GM18517 (cell line): ENCODE results near the gene CSF3R.

Source experiments
- ATAC-seq: cut with Tn5 transposase; IDR thresholded peaks from one replicate; pipeline ENCODE4 v1.9.1; 2021; ENCODE audit warnings: mild to moderate bottlenecking, moderate library complexity; ENCODE audit not compliant: unreplicated experiment

Gene CSF3R

GRCh38 chr1:36463463-36463802, 19.3 kb downstream of the CSF3R start:
- ATAC-seq, result no peak

- no peak for ATAC-seq
These were observed 23.8 kb downstream of the CSF3R start for GRCh38 chr1:36458910-36459309.

DNA sequence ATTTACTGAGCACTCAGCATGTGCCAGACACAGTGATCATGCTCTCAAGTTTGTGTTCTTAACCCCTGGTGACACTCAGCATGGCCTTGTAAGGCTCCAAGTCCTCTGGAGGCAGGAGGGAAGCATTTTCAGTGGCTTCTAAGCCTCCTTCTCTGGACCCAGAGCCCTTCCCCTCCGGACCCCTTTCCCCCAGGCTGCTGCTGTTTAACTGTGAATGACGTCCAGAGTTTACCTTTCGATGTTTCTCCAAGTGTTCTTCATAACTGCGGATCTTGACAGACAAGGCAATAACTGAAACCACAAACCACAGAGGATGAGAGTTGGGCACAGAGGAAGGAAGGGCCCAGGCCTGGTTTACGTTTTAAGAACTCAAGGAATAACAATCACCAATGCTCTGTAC, 25.0 kb downstream of the CSF3R start:
- no peak for ATAC-seq

GRCh38 chr1:36456391-36456928, 26.3 kb downstream of the CSF3R start:
- no peak for ATAC-seq

DNA sequence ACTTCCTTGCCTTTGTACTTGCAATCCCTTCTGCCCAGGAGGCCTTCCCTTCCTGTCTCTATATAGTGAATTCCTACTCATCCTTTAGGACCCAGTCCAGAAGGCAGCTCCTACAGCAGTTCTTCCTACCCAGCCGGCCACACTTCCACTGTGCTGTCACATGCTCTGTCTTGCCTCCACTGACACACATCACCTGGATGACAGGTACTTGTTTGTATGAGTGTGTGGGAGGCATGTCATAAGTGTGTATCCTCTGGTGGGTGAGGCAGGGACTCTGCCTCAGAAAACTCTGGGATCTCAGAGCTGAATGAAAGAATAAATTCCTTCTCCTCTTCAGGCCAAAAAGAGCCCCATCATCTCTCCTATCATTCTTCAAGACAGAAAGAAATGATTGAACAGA, 27.3 kb downstream of the CSF3R start:
- ATAC-seq, result no peak

DNA sequence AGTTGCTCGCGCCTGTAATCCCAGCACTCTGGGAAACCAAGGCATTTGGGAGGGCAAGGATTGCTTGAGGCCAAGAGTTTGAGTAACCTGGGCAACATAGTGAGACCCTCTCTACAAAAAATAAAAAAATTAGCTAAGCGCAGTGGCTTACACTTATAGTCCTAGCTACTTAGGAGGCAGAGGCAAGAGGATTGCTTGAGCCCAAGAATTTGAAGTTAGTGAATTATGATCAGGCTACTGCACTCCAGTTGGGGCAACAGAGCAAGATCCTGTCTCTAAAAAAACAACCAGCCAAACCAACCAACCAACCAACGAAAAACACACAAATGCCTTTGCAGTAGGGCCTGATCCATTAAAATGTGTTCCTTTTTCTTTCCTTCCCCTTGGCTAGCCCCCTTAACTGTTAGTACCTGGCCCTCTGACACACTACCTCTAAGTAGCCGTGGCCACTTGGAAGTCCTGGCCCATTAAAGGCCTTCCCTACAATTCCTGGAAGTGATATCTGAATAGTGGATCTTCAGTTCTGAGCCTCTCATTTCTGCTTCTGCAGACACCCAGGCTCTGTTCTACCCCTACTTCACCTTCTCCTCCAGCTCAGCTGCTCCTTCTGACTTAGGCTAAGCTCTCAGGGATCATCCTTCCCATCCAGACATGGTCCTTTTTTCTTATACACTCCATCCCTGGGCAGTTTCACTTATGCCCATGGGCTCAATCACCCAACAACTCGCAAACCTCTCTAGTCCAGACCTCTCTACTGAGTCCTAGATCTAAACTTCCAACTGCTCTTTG, 28.9 kb downstream of the CSF3R start:
- ATAC-seq, result no peak

DNA sequence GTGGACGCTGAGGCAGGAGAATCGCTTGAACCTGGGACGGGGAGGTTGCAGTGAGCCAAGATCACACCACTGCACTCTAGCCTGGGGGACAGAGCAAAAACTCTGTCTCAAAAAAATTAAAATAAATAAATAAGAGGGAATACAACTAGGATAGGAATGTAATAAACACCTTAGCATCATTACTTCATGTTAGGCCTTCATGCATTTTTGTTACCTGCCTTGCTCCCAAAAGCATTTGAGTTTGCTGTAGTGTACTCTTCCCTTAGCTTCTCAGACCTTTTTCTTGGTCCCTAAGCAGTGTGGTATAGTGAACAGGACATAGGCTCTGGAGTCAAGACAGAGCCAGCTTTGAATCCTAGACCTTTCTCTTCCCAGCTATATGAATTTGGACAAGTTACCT, 29.7 kb downstream of the CSF3R start:
- no peak for ATAC-seq

DNA sequence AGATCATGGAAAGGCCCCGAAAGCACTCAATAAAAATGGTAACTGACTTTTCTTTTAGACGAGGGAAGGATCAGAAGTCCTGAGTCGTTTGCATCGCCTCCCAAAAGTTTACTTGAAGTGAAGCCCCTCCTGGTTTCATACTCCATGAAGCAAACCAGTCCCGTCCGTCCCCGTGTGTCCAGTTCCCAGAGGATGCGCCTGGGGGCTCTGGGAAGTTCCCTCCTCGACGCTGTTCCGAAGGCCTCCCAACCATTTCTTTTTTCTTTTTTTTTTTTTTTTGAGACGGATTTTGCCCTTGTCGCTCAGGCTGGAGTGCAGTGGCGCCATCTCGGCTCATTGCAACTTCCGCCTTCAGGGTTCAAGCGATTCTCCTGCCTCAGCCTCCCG, 31.8 kb downstream of the CSF3R start:
- ATAC-seq, result no peak

DNA sequence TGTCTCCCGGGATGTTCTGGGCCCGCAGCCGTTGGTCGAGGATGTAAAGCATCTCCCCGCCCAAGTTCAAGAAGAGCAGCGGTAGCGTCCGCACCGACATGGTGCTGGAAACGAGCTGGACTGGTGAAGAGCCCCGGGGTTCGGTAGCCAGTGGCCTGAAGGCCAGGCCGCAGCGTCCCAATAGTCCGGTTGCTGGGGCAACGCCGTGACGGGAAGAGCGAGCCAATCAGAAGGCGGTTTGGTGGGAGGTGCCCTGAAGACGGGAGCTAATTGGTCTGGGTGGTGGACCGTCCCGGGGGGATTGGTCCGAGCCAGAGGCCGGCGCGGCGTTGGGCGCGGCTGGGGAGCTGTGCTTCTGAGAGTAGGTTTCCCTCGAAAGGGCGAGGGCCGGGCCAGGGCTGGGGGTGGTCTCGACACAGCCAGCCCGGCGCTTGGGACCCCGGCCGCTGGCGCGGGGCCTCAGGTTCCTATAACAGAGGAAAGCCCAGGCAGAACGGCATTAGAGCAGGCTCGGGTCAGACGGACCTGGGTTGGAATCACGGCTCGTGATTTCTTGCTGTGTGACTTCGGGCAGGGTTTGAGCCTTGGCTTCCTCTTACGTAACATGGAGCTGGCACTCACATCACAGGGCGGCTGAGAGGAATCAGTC, 32.3 kb downstream of the CSF3R start, which contains the start of gene OSCP1:
Gene OSCP1 (minus strand): TSS at position 182 of the 649 bp plus-strand sequence. CDS start 82 bp downstream, at position 100.
- peak; percentile 99 for ATAC-seq

DNA sequence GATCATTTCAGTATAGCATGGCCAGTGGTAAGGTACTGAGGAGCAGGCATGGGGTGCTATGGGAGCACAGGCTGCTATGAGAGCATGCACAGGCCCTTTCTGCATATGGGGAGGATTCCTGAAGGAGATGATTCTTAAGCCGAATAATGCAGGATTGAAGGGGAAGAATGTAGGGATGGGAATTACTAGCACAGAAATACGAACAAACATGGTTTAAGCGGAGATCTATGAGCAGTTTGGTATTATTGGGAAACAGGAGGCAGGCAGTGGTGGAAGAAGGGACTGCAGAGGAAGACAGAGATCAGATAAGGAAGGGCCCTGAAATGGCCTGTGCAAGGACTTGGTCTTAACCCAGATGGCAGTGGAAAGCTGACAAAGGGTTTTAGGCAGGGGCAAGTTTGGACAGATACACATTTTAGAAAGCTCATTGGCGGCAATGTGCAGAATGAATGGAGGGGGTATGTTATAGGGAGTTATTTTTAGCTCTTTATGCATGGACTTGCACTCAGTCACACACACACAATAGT, 34.1 kb downstream of the CSF3R start:
- ATAC-seq, result no peak

DNA sequence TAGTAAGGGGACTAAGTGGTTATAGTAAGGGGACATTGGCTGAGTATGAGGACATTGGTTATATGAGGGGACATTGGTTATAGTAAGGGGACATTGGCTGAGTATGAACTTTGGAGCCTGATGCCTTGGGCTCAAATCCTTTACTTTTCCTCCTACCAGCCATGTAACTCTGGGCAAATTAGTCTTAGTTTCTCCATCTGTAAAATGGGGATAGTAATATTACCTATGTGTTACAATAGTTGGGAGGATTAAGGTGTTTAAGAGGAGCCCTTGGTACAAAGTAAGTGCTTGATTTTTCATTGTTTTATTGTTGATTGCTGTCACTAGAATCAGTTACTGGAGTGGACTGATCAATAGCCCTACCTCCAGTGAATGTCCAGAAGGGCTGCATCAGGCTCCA, 35.3 kb downstream of the CSF3R start:
- ATAC-seq, result no peak

GRCh38 chr1:36446746-36447145, 36.0 kb downstream of the CSF3R start:
- no peak for ATAC-seq

DNA sequence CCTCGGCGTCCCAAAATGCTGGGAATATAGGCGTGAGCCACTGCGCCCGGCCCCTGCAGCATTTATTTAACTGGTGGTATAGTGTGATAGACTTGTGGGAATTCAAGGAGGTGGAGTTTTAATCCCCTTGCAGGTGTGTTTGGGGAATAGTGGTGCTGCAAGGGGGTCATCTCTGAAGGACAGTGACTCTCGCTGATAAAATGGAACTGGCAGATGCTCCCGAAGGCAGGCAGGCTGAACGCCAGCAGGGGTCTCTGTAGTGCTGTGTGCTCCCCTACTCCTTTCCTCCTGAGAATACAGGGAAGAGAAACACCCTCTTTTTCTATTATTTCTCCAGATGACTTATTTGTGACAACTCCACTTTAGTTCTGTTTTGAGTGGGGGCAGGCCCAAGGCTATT, 36.4 kb downstream of the CSF3R start:
- no peak for ATAC-seq

DNA sequence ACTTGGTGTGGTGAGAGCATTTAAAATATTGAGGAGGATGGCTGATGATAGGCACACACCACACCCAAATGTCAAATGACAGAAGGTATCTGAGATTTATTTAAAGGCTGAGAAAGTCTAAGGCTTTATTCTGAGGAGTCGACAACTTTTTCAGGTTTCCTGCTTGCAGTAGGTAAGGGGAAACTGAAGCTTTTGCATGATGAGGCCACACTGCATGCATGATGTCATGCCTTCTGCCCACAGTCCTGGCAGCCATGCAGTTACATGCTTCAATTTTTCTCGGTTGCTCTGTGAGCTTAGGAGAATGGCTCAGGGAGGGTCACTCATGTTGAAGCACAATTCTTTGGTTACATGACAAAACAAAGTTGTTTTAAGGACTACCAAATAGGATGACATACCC, 39.4 kb downstream of the CSF3R start:
- ATAC-seq, result no peak

DNA sequence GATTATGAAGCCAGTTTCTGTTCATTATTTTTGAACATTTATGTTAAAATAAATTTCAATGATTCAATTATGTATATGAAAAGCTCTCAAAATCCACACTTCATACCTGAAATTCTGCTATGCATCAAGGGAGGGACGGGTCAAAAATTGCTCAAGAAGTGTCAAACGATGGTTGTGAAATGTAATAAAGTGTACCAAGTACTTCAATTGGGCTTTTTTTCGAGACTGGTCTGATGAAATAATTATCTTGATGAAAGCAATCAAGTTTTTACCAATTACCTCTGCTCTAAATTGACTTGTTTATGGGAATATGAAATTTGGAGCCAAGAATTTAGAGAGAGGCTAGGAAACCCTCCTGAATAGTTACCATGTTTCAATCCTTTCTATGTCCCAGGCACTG, 40.4 kb downstream of the CSF3R start:
- no peak for ATAC-seq

- no peak for ATAC-seq
These were observed 42.1 kb downstream of the CSF3R start for GRCh38 chr1:36440646-36441045.

DNA sequence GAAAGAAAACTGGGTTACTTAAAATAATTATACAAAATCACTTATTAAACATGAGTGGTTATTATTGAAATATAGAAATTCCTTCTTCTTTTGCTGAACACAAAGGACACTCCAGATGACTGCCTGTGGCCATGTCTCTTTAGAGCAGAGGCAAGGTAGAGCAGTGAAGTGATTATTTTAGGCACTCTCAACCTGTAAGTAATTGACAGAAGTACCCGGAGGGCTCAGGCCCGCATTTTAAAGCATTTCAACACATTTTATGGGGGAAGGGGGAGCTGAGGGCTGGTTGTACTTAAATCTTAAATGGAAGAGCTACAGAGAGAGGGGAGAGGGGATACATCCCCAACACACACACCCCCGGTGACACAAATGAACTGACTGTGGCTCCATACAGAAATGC, 42.7 kb downstream of the CSF3R start:
- no peak for ATAC-seq

DNA sequence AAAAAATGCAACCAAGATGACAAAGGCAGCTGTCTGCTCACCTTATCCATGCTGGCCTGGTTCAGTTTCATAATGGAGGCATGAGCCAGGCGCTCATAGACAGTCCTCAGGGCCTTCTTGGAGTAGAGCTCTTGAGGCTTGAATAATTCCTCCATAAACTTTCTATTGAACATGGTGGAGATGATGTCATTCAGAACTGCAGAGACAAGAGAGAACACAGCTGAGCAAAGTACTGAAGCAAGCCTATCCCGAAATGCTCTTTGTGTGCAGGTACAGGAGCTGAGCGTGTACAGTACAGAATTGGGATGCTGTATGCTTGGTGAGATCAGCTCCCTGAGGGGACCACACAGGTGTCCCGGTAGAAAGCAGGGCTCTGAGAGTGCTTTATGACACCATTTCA, 44.0 kb downstream of the CSF3R start:
- ATAC-seq, result no peak

DNA sequence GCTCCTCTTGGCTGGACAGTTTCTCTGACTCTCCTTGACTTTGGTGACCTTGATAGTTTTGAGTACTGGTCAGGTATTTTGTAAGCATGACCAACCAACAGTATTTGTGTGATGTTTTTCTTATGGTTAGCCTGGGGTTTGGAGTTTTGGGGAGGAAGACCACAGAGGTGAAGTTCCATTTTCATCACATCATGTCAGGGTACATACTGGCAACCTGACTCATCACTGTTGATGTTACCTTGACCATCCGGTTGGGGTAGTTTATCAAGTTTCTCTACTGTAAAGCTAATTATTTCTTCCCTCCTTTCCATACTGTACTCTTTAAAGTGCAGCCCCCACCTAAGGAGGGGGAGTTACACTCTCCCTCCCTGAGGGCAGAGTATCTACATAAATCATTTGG, 45.9 kb downstream of the CSF3R start:
- ATAC-seq, result no peak

DNA sequence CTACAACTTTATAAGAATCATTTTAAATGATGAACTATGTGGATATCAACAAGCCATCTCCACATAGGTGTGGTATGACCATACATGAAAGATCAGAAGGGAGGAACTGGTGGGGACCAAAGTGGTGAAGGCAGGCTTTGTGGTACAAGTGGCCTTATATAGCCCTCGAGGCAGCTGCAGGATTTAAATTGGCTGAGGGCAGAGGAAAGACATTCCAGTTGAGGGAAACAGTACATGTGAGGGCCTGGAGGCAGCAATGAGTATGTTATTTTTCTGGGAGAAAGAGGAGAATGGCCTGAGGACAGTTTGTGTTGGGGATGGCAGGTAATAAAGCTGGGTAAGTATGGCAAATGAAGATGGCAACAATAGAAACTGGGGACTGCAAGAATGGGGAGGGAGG, 49.6 kb downstream of the CSF3R start:
- no peak for ATAC-seq

- ATAC-seq, result no peak
These were observed 50.1 kb downstream of the CSF3R start for GRCh38 chr1:36432616-36433015.

- no peak for ATAC-seq
These were observed 56.9 kb downstream of the CSF3R start for GRCh38 chr1:36425791-36426190.
